ENCODE measurements around the gene CDC16.

GRCh38 chr13:114304346-114305034 lies 69.8 kb downstream of the CDC16 start:
- TF ChIP-seq, protein P1, sequence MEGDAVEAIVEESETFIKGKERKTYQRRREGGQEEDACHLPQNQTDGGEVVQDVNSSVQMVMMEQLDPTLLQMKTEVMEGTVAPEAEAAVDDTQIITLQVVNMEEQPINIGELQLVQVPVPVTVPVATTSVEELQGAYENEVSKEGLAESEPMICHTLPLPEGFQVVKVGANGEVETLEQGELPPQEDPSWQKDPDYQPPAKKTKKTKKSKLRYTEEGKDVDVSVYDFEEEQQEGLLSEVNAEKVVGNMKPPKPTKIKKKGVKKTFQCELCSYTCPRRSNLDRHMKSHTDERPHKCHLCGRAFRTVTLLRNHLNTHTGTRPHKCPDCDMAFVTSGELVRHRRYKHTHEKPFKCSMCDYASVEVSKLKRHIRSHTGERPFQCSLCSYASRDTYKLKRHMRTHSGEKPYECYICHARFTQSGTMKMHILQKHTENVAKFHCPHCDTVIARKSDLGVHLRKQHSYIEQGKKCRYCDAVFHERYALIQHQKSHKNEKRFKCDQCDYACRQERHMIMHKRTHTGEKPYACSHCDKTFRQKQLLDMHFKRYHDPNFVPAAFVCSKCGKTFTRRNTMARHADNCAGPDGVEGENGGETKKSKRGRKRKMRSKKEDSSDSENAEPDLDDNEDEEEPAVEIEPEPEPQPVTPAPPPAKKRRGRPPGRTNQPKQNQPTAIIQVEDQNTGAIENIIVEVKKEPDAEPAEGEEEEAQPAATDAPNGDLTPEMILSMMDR (conservative IDR thresholded peaks at IDR 0.05; ENCODE audit: low read depth, low read length), result no peak
- TF ChIP-seq RAD21 (IDR thresholded peaks at IDR 0.05; ENCODE audit: low read length), result no peak
- no peak for TF ChIP-seq MXI1 (IDR thresholded peaks at IDR 0.05; ENCODE audit: borderline replicate concordance, low read depth, low read length)

Data from IMR-90 (cell line).